C4-2B (cell line): ENCODE results near the gene TCF12.

Experiments used
- H3K27ac ChIP-seq: fragments of 450-650 bp; 2 replicates; pipeline ENCODE4 v1.5.1; 2017
- CTCF ChIP-seq: fragments of 450-650 bp; conservative IDR thresholded peaks from 2 replicates; pipeline ENCODE4 v1.5.1; 2017; ENCODE audit warnings: mild to moderate bottlenecking
- ZFX ChIP-seq: fragments of 450-650 bp; IDR thresholded peaks from 2 replicates; pipeline ENCODE4 v1.6.1; 2017

The TCF12 gene

GRCh38 chr15:56916825-56917477, 1.5 kb upstream of the TCF12 start:
- TF ChIP-seq ZFX (no peak), CTCF (no peak)
- no peak overlapping the region for H3K27ac ChIP-seq

- H3K27ac ChIP-seq, result peak overlapping the region; percentile 98
- TF ChIP-seq CTCF (no peak), ZFX (no peak)
These were observed 795 bp upstream of the TCF12 start for GRCh38 chr15:56917652-56918045.

- H3K27ac ChIP-seq, result peak overlapping the region; percentile 98
- no peak for TF ChIP-seq CTCF
- peak; percentile 93 for TF ChIP-seq ZFX
These were observed 676 bp downstream of the TCF12 start for GRCh38 chr15:56919031-56919608.

GRCh38 chr15:56919609-56920366, 1.3 kb downstream of the TCF12 start:
- TF ChIP-seq ZFX, result no peak
- no peak for TF ChIP-seq CTCF
- peak overlapping the region; percentile 98 for H3K27ac ChIP-seq

- H3K27ac ChIP-seq, result no peak overlapping the region
- TF ChIP-seq ZFX (no peak), CTCF (no peak)
These were observed 1.9 kb downstream of the TCF12 start for GRCh38 chr15:56920367-56920627.

GRCh38 chr15:56923174-56923591, 4.7 kb downstream of the TCF12 start:
- no peak overlapping the region for H3K27ac ChIP-seq
- no peak for TF ChIP-seq ZFX
- TF ChIP-seq CTCF, result no peak

GRCh38 chr15:56927816-56928215, 9.4 kb downstream of the TCF12 start:
- no peak for TF ChIP-seq CTCF
- TF ChIP-seq ZFX, result no peak
- no peak overlapping the region for H3K27ac ChIP-seq
